Uterus (tissue), 4 donors: ENCODE results near the gene PI4KA. TPM values are rescaled to one million over a fixed set of nuclear protein-coding genes. Genes with fewer than 3 reads are reported as not detected.

ENCODE experiments used
- DNase-seq, 2 donors: peaks; one replicate each; pipeline ENCODE4 v3.0.0-alpha.2; 2019 to 2020
- H3K27ac ChIP-seq, 2 donors: fragments of 200-600 bp; sonication (generic); 1 replicate in 1 of 2; 2 replicates in 1 of 2; pipeline ENCODE4 v1.5.1; 2016 to 2018
- H3K27me3 ChIP-seq, 2 donors: fragments of 200-600 bp; sonication (generic); one replicate each; pipeline ENCODE4 v1.5.1; 2018 to 2019; ENCODE audit warnings: control low read depth in 1 of 2
- H3K36me3 ChIP-seq, 2 donors: fragments of 200-600 bp; sonication (generic); one replicate each; pipeline ENCODE4 v1.5.1; 2019; ENCODE audit warnings: control low read depth in 1 of 2
- H3K4me1 ChIP-seq, 2 donors: fragments of 200-600 bp; sonication (generic); one replicate each; pipeline ENCODE4 v1.5.1; 2018 to 2019; ENCODE audit warnings: control low read depth in 1 of 2
- H3K4me3 ChIP-seq, 2 donors: fragments of 200-600 bp; sonication (generic); 1 replicate in 1 of 2; 2 replicates in 1 of 2; pipeline ENCODE4 v1.5.1; 2018 to 2019; ENCODE audit warnings: mild to moderate bottlenecking in 1 of 2
- H3K9me3 ChIP-seq, 2 donors: fragments of 200-600 bp; sonication (generic); one replicate each; pipeline ENCODE4 v1.5.1; 2019; ENCODE audit warnings: control low read depth in 1 of 2
- CTCF ChIP-seq, 4 experiments: fragments of 200-600 bp in 2 of 4; fragments of 450-650 bp in 2 of 4; sonication (generic) in 2 of 4; IDR thresholded peaks; one replicate each; pipeline ENCODE4 v1.5.1; 2016 to 2019; ENCODE audit warnings: antibody characterized with exemption in 4 of 4, mild to moderate bottlenecking in 2 of 4, moderate library complexity in 1 of 4
- POLR2A ChIP-seq, 2 donors: fragments of 450-650 bp; IDR thresholded peaks; one replicate each; pipeline ENCODE4 v1.6.1; 2016; ENCODE audit warnings: antibody characterized with exemption in 2 of 2, mild to moderate bottlenecking in 1 of 2, moderate library complexity in 1 of 2
- intact Hi-C: fragments of 100-400 bp; cut with DNase I; formaldehyde crosslinking; loops from one replicate; pipeline ENCODE4 v1.15.1; 2023; ENCODE audit warnings: low total_unique reads
- total RNA-seq, 4 donors: library from RNA; depleted of rRNA in 3 of 4; stranded (reverse); fragments of >200 nt in 3 of 4; gene quantifications; one replicate each; pipeline versions ENCODE4 v1.1.0 to v1.2.4, GENCODE V29; 2014 to 2023
- donor health status: DM: yes; HTN: yes; CAD: no.

PI4KA gene
- total RNA-seq, 4 donors from 2014 or later = 48.9 to 238 (median 108) TPM

- Histone ChIP-seq H3K4me3 (no peak overlapping the region), H3K9me3 (no peaks in the 10 kb centered on the region), H3K4me1 (no peaks in the 10 kb centered on the region), H3K27me3 (no peaks in the 10 kb centered on the region), H3K36me3 (no peaks in the 10 kb centered on the region), H3K27ac (peak overlapping the region; percentile 59 to 65)
- TF ChIP-seq POLR2A (IDR thresholded peaks at IDR 0.05) (no peak), CTCF (IDR thresholded peaks at IDR 0.05) (no peak)
- no peak for DNase-seq
- intact Hi-C loops = no loop called here
Measured at GRCh38 chr22:20792966-20793728, 65.5 kb downstream of the PI4KA start.

DNA sequence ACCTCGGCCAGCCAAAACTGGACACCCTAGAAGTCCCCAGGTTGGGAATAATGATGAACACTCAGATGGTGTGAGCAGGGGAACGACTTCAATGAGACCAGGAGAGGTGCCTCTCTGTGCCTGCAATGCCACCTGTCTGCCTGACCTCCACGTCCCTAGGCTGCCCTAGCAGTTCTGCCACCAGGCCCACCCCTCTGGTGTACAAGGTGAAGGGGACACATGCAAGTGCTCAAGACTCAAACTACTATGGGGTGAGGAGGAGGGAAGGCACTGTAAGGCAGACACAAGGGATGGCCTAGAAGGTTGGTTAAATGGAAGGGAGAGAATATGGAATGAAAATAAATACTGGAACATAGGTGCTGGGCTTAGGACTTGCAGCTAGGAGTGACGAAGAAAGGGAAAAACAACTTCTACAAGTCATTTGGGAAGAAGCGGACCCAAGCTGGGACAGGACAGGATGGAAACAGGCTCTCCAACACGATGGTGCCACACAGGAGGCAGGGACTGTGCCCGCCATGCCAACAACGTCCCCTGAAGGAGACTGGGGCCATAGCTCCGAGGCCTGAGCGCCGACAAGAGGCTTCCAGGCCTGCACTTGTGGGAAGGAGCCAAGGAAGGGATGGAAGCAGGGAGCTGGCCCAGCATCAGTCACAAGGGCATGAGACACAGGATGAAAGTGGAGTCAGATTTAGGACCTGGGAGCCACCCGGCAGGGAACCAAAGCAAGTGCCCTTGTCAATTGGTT lies 66.2 kb downstream of the PI4KA start:
- DNase-seq = no peak
- TF ChIP-seq POLR2A (IDR thresholded peaks at IDR 0.05) (no peak), CTCF (IDR thresholded peaks at IDR 0.05) (no peak)
- intact Hi-C loops = no loop called here
- Histone ChIP-seq H3K36me3 (no peaks in the 10 kb centered on the region), H3K27ac (peak overlapping the region; percentile 59 to 65), H3K4me1 (no peaks in the 10 kb centered on the region), H3K4me3 (no peak overlapping the region), H3K27me3 (no peaks in the 10 kb centered on the region), H3K9me3 (no peaks in the 10 kb centered on the region)

- Histone ChIP-seq H3K36me3 (no peaks in the 10 kb centered on the region), H3K4me1 (no peaks in the 10 kb centered on the region), H3K9me3 (no peaks in the 10 kb centered on the region), H3K4me3 (no peak overlapping the region), H3K27me3 (no peaks in the 10 kb centered on the region), H3K27ac (no peak overlapping the region)
- no peak for DNase-seq
- TF ChIP-seq CTCF (IDR thresholded peaks at IDR 0.05) = no peak
- no peak for TF ChIP-seq POLR2A (IDR thresholded peaks at IDR 0.05)
- intact Hi-C loops = no loop called here
Measured at GRCh38 chr22:20788627-20789344, 69.8 kb downstream of the PI4KA start.

DNA sequence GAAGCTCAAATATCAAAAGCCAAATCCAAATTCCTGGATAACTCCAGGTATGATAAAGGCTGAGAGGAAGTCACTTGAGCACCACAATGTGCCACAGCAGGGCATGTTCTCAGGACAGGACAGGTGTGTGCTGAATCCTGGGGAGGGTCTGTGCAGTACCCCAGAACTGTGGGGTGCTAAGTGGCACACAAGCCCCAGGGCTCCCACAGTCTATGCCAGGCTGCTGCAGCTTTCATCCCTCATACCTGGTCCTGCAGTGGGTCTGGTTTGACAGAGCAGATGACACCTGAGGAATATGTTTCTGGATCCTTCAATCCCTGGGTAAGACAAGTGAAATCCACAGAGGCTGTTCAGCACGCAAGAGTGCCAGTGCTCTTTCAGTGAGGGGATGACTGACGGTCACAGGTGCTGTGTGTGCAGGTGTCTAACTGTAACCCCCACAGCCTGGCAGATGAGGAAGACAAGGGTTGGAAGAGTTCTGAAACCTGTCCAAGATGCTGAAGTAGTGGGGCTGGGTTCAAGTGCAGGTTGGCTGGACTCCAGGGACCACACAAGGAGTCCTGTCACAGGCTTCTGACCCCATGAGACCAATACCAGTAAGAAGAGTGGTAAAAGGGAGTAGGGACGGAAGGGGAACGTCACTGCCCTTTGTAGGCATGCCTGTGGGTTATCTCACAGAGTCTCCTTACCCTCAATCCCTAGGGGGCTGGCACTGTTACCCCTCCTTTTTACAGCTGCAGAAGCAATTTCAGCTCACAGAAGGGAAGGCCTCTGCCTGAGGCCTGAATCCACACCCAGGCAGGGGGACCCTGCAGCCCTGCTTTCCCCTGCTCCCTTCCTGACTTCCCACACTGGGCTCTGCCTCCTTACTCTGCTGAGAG lies 70.6 kb downstream of the PI4KA start:
- Histone ChIP-seq H3K36me3 (no peaks in the 10 kb centered on the region), H3K27ac (no peak overlapping the region), H3K4me3 (no peak overlapping the region), H3K4me1 (no peaks in the 10 kb centered on the region), H3K27me3 (no peaks in the 10 kb centered on the region), H3K9me3 (no peaks in the 10 kb centered on the region)
- TF ChIP-seq CTCF (IDR thresholded peaks at IDR 0.05) (no peak), POLR2A (IDR thresholded peaks at IDR 0.05) (no peak)
- no peak for DNase-seq
- intact Hi-C loops = no loop called here
